Activated T-cell treated with anti-CD3 and anti-CD28 coated beads for 1 hour (primary cell): ENCODE results near the gene CCDC160.
"Not testable (repeated sequence)": the region's sequence is repeated elsewhere in the genome, so short reads cannot be mapped to it uniquely, and the experiment has no call there.

Source experiments
- DNase-seq: peaks from one replicate; pipeline ENCODE4 v3.0.0-alpha.2; 2020; ENCODE audit warnings: low read depth

Gene CCDC160

GRCh38 chrX:134236626-134237614, at the start of gene CCDC160:
CCDC160 (plus strand) TSS chrX:134237182; CDS start chrX:134244801, 7,619 bp downstream.
- DNase-seq: no peak

- DNase-seq: no peak
These were observed 45.7 kb upstream of the CCDC160 start for GRCh38 chrX:134191281-134191680.

- DNase-seq: no peak
These were observed 42.1 kb upstream of the CCDC160 start for GRCh38 chrX:134194915-134195314.

- DNase-seq: no peak
These were observed 34.4 kb upstream of the CCDC160 start for GRCh38 chrX:134202561-134202960.

GRCh38 chrX:134206221-134206620, 30.8 kb upstream of the CCDC160 start:
- DNase-seq: no peak

- no peak for DNase-seq
These were observed 26.5 kb upstream of the CCDC160 start for GRCh38 chrX:134210465-134210864.

- DNase-seq: no peak
These were observed 1.7 kb upstream of the CCDC160 start for GRCh38 chrX:134235236-134235635.

- DNase-seq: not testable (repeated sequence)
These were observed 1.2 kb downstream of the CCDC160 start for GRCh38 chrX:134238144-134238543.

- DNase-seq: no peak
These were observed 2.0 kb downstream of the CCDC160 start for GRCh38 chrX:134239016-134239415.

- no peak for DNase-seq
These were observed 3.2 kb downstream of the CCDC160 start for GRCh38 chrX:134240209-134240608.

GRCh38 chrX:134241960-134242619, 5.1 kb downstream of the CCDC160 start:
- no peak for DNase-seq

- no peak for DNase-seq
These were observed 7.1 kb downstream of the CCDC160 start for GRCh38 chrX:134244043-134244442.

GRCh38 chrX:134246282-134246681, 9.3 kb downstream of the CCDC160 start:
- no peak for DNase-seq

- no peak for DNase-seq
These were observed 10.5 kb downstream of the CCDC160 start for GRCh38 chrX:134247492-134247891.

- no peak for DNase-seq
These were observed 12.3 kb downstream of the CCDC160 start for GRCh38 chrX:134249241-134249640.

GRCh38 chrX:134251241-134251640, 14.3 kb downstream of the CCDC160 start:
- no peak for DNase-seq

GRCh38 chrX:134254511-134254910, 17.5 kb downstream of the CCDC160 start:
- DNase-seq: no peak

GRCh38 chrX:134255555-134255954, 18.6 kb downstream of the CCDC160 start:
- no peak for DNase-seq

- DNase-seq: no peak
These were observed 19.7 kb downstream of the CCDC160 start for GRCh38 chrX:134256684-134257083.

GRCh38 chrX:134258202-134258601, 21.2 kb downstream of the CCDC160 start:
- DNase-seq: no peak

- not testable (repeated sequence) for DNase-seq
These were observed 49.0 kb downstream of the CCDC160 start for GRCh38 chrX:134285934-134286333.

- no peak for DNase-seq
These were observed 50.4 kb downstream of the CCDC160 start for GRCh38 chrX:134287346-134287745.

- DNase-seq: no peak
These were observed 57.6 kb downstream of the CCDC160 start for GRCh38 chrX:134294548-134294947.
